Ishikawa (cell line): ENCODE results near the gene IL12RB1.
A peak's percentile ranks its signal among the peaks of the same experiment; 100 is the strongest.

ENCODE experiments used
- CEBPB ChIP-seq: IDR thresholded peaks from 2 replicates; pipeline ENCODE4 v1.6.1; 2012
- CREB1 ChIP-seq: IDR thresholded peaks from 2 replicates; pipeline ENCODE4 v1.6.1; 2012; ENCODE audit warnings: low read depth
- EGR1 ChIP-seq: IDR thresholded peaks from 2 replicates; pipeline ENCODE4 v1.6.1; 2012
- EP300 ChIP-seq: IDR thresholded peaks from 2 replicates; pipeline ENCODE4 v1.6.1; 2012; ENCODE audit warnings: borderline replicate concordance
- FOXM1 ChIP-seq: IDR thresholded peaks from 2 replicates; pipeline ENCODE4 v1.6.1; 2012; ENCODE audit warnings: low read depth, borderline replicate concordance
- NFIC ChIP-seq: IDR thresholded peaks from 2 replicates; pipeline ENCODE4 v1.6.1; 2012
- RAD21 ChIP-seq: IDR thresholded peaks from 2 replicates; pipeline ENCODE4 v1.6.1; 2012; ENCODE audit warnings: low read depth
- TAF1 ChIP-seq: IDR thresholded peaks from 2 replicates; pipeline ENCODE4 v1.6.1; 2012; ENCODE audit warnings: low read depth, mild to moderate bottlenecking
- TCF12 ChIP-seq: IDR thresholded peaks from 2 replicates; pipeline ENCODE4 v1.6.1; 2012; ENCODE audit warnings: low read depth
- TEAD4 ChIP-seq: IDR thresholded peaks from 2 replicates; pipeline ENCODE4 v1.6.1; 2012
- YY1 ChIP-seq: IDR thresholded peaks from 2 replicates; pipeline ENCODE4 v1.6.1; 2012; ENCODE audit warnings: low read depth
- ZBTB7A ChIP-seq: IDR thresholded peaks from 2 replicates; pipeline ENCODE4 v1.6.1; 2012; ENCODE audit warnings: low read depth
- TF ChIP-seq, protein P1 (sequence below): IDR thresholded peaks from 2 replicates; pipeline ENCODE4 v1.6.1; 2012
- TF ChIP-seq, protein P2 (sequence below): IDR thresholded peaks from 2 replicates; pipeline ENCODE4 v1.6.1; 2012; ENCODE audit warnings: low read depth, mild to moderate bottlenecking
- TF ChIP-seq, protein P3 (sequence below): IDR thresholded peaks from 2 replicates; pipeline ENCODE4 v1.6.1; 2012

The IL12RB1 gene

DNA sequence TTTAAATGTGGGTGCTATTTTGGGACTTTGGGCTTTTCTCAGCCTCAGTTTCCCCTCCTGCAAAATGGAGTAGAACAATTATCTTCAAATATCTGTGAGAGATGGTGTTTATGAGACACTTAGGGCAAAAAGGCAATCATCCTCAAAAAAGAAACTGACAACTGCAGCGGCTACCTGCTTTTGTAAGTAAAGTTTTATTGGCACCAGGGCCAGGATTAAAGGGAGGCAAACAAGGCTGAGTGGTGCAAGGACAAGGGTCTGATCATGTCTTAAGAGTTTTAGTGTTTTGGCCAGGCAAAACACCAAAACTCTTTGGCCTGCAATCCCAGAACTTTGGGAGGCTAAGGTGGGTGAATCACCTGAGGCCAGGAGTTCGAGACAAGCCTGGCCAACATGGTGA lies 9.5 kb upstream of the IL12RB1 start:
- TF ChIP-seq EP300: no peak
- no peak for TF ChIP-seq TAF1
- no peak for TF ChIP-seq CREB1
- TF ChIP-seq NFIC: no peak
- no peak for TF ChIP-seq FOXM1
- TF ChIP-seq ZBTB7A: no peak
- no peak for TF ChIP-seq RAD21
- TF ChIP-seq TEAD4: no peak
- TF ChIP-seq TCF12: no peak
- TF ChIP-seq YY1: no peak
- TF ChIP-seq EGR1: no peak
- TF ChIP-seq, protein P1, sequence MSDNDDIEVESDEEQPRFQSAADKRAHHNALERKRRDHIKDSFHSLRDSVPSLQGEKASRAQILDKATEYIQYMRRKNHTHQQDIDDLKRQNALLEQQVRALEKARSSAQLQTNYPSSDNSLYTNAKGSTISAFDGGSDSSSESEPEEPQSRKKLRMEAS: no peak
- TF ChIP-seq CEBPB: no peak
- TF ChIP-seq, protein P2, sequence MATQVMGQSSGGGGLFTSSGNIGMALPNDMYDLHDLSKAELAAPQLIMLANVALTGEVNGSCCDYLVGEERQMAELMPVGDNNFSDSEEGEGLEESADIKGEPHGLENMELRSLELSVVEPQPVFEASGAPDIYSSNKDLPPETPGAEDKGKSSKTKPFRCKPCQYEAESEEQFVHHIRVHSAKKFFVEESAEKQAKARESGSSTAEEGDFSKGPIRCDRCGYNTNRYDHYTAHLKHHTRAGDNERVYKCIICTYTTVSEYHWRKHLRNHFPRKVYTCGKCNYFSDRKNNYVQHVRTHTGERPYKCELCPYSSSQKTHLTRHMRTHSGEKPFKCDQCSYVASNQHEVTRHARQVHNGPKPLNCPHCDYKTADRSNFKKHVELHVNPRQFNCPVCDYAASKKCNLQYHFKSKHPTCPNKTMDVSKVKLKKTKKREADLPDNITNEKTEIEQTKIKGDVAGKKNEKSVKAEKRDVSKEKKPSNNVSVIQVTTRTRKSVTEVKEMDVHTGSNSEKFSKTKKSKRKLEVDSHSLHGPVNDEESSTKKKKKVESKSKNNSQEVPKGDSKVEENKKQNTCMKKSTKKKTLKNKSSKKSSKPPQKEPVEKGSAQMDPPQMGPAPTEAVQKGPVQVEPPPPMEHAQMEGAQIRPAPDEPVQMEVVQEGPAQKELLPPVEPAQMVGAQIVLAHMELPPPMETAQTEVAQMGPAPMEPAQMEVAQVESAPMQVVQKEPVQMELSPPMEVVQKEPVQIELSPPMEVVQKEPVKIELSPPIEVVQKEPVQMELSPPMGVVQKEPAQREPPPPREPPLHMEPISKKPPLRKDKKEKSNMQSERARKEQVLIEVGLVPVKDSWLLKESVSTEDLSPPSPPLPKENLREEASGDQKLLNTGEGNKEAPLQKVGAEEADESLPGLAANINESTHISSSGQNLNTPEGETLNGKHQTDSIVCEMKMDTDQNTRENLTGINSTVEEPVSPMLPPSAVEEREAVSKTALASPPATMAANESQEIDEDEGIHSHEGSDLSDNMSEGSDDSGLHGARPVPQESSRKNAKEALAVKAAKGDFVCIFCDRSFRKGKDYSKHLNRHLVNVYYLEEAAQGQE: no peak
- TF ChIP-seq, protein P3, sequence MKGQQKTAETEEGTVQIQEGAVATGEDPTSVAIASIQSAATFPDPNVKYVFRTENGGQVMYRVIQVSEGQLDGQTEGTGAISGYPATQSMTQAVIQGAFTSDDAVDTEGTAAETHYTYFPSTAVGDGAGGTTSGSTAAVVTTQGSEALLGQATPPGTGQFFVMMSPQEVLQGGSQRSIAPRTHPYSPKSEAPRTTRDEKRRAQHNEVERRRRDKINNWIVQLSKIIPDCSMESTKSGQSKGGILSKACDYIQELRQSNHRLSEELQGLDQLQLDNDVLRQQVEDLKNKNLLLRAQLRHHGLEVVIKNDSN: no peak

DNA sequence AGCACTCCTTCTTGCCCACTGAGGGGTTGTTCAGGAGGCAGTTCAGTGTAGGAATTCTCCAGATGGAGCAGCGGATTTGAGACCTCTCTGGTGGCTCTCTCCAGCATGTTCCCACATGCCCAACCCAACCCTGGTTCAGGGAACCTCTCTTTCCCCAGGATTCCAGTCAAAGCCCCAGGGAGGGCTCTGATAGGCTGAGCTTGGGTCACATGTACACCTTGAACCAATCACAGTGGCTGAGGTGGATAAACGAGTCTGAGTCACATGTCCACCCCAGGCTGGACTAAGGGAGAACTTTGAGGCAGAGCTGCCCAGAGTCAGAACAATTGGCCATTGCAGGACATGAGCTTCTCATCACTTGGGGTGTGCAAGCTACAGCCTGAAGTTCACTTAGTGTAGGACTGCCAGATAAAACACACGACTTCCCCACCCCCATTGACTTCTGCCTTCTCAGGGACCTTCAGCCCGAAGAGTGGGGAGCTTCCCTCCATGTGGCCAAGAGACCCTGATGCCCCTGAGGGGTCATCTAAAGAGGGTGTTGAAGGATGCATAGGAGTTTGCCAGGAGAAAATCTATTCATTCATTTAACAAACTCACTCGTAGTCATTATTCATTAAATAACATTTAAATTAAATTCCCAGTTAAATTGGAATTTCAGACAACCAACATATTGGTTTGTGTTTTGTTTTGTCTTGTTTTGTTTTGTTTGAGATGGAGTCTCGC lies 6.9 kb upstream of the IL12RB1 start:
- TF ChIP-seq ZBTB7A: no peak
- TF ChIP-seq, protein P3: peak; percentile 92
- TF ChIP-seq, protein P1: peak; percentile 86

DNA sequence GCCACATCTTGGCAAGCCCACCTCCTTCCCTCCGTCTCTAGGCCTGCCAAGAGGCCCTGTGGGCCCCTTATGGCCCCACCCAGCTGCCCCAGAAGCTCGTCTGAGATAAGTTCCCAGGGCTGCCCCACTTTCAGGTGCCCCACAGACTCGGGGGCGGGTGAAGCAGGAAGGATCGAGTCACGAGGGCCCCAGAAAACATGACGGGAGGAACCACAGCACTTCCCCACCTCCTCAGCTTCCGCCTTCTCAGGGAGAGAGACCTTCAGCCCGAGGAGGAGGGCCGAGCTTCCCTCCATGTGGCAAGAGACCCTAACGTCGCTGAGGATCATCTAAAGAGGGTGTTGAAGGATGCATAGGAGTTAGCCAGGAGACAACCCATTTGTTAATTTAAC lies 4.5 kb upstream of the IL12RB1 start:
- TF ChIP-seq TEAD4 (no peak), EP300 (no peak), YY1 (no peak), EGR1 (no peak), CREB1 (no peak), CEBPB (no peak), RAD21 (no peak)
- TF ChIP-seq, protein P1: no peak
- TF ChIP-seq, protein P3: no peak

DNA sequence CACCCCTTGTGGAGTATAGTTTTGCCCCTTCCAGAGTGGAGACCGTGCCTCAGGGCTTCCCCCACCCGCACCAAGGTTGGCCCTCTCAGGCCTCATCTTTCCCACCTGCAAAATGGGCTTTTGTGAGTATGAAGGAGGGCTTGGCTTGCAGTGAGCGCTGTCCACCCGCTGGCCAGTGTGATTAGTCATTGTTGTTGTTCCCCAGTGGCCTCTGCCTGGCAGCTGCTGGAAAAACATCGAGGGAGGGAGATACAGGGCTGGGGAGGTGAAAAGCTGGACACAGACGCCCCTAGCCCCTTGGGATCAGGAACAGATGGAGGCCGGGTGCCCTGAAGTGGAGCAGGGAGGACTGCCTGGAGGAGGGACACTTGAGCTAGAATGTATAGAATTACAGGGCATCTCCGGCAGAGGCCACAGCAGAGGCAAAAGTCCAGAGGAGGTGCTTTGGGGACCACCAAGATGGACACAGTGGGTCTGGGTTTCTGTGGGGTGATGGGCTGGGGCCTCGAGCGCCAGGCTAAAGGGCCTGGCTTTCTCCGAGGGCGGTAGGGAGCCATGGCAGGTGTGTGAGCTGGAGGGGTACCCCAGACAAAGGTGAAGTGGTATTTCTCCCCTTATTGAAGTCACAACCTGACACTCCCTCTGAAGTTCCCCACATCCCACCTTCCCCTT lies 3.9 kb upstream of the IL12RB1 start:
- TF ChIP-seq TCF12 (no peak), TAF1 (no peak), TEAD4 (no peak), CEBPB (no peak), NFIC (no peak), RAD21 (no peak), ZBTB7A (no peak)

DNA sequence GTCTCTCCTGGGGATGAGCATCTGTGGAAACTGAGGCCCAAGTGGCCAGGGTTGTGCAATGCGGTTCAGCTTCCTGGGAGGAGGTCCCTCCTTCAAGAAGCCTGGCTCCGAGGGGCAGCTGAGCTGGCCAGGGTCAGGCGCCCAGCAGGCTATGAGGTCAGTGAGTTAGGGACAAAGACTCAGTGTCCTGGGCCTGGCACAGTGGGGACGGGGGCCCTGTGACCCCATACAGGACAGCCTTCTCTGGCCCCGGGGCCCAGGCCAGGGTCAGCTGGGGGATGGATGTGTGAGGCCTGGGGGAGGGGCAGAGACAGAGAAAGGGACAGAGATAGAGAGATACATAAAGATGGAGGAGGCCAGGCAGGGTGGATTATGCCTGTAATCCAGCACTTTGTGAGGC lies 3.0 kb upstream of the IL12RB1 start:
- no peak for TF ChIP-seq TCF12
- TF ChIP-seq ZBTB7A: no peak
- TF ChIP-seq NFIC: no peak
- no peak for TF ChIP-seq RAD21
- TF ChIP-seq, protein P2: no peak
